ENCODE measurements around the gene LOXL3. TPM values are rescaled to one million over a fixed set of nuclear protein-coding genes. Genes with fewer than 3 reads are reported as not detected.
A peak's percentile ranks its signal among the peaks of the same experiment; 100 is the strongest.

LOXL3 gene
- polyA plus RNA-seq, 1 donor (not counting 4 experiments of a cell fraction or from before 2014, with no cell fraction given) = 0.21 TPM

DNA sequence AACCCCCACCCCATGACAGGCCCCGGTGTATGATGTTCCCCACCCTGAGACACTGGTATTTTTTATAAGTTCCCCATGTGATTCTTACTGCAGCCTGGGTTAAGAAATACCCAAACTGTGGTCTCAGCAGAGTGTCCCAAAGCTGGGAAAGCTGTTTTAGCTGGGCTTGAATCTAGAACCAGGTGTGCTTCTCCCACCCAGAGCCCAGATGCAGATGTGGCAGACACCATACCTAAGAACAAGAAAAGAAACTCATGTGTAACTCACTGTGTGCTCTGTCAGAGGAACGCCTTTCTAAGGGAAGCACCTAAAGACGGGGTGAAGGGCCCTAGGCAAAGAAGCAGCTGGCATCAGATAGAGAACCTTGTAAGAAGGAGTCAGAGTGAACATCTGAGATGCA is 24.7 kb upstream of the LOXL3 start:
- H3K27ac ChIP-seq (ENCODE audit: control insufficient read depth, insufficient read depth, low read length) = no peak overlapping the region
- no peaks in the 10 kb centered on the region for H3K36me3 ChIP-seq (ENCODE audit: control insufficient read depth in 2 of 2, extremely low read depth in 1 of 2, insufficient read depth in 2 of 2, low read length in 2 of 2)
- H3K9ac ChIP-seq (ENCODE audit: control insufficient read depth, extremely low read depth, insufficient read depth, low read length) = no peak overlapping the region
- no peaks in the 10 kb centered on the region for H3K9me1 ChIP-seq (ENCODE audit: control insufficient read depth, extremely low read depth, insufficient read depth, low read length)
- dilution Hi-C loops (cut with MboI; ENCODE audit: extremely low pct_ligation_motif_present, low sequenced_read_pairs) = no loop called here
- no peak overlapping the region for H3K4me3 ChIP-seq (ENCODE audit: control insufficient read depth in 2 of 3, extremely low read depth in 1 of 3, insufficient read depth in 2 of 3, low read depth in 1 of 3, low read length in 3 of 3)
- FAIRE-seq (no peak), DNase-seq (ENCODE audit: low read depth, low spot score) (no peak)
- H3K4me2 ChIP-seq (ENCODE audit: control insufficient read depth, extremely low read depth, insufficient read depth, low read depth, low read length) = no peak overlapping the region
- H3K4me1 ChIP-seq (ENCODE audit: control insufficient read depth, extremely low read depth, insufficient read depth, low read length) = peaks cover 12% of the 10 kb centered on the region
- no peaks in the 10 kb centered on the region for H3K79me2 ChIP-seq (ENCODE audit: control insufficient read depth, insufficient read depth, low read length)
- H4K20me1 ChIP-seq (ENCODE audit: control insufficient read depth, extremely low read depth, insufficient read depth, low read length) = no peaks in the 10 kb centered on the region
- no peaks in the 10 kb centered on the region for H3K27me3 ChIP-seq (ENCODE audit: control insufficient read depth, extremely low read depth, insufficient read depth, low read length)
- no peaks in the 10 kb centered on the region for H3K9me3 ChIP-seq (ENCODE audit: control insufficient read depth, low read depth, low read length)
- no peak overlapping the region for H2AFZ ChIP-seq (ENCODE audit: control insufficient read depth, low read length)
- TF ChIP-seq EZH2 (IDR thresholded peaks at IDR 0.05; ENCODE audit: low read length) = no peak
- TF ChIP-seq, protein P1, sequence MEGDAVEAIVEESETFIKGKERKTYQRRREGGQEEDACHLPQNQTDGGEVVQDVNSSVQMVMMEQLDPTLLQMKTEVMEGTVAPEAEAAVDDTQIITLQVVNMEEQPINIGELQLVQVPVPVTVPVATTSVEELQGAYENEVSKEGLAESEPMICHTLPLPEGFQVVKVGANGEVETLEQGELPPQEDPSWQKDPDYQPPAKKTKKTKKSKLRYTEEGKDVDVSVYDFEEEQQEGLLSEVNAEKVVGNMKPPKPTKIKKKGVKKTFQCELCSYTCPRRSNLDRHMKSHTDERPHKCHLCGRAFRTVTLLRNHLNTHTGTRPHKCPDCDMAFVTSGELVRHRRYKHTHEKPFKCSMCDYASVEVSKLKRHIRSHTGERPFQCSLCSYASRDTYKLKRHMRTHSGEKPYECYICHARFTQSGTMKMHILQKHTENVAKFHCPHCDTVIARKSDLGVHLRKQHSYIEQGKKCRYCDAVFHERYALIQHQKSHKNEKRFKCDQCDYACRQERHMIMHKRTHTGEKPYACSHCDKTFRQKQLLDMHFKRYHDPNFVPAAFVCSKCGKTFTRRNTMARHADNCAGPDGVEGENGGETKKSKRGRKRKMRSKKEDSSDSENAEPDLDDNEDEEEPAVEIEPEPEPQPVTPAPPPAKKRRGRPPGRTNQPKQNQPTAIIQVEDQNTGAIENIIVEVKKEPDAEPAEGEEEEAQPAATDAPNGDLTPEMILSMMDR (optimal IDR thresholded peaks at IDR 0.05 in 1 of 3, IDR thresholded peaks at IDR 0.05 in 1 of 3, conservative IDR thresholded peaks at IDR 0.05 in 1 of 3; ENCODE audit: extremely low read depth in 1 of 3, insufficient read depth in 2 of 3, low read length in 3 of 3) = no peak

DNA sequence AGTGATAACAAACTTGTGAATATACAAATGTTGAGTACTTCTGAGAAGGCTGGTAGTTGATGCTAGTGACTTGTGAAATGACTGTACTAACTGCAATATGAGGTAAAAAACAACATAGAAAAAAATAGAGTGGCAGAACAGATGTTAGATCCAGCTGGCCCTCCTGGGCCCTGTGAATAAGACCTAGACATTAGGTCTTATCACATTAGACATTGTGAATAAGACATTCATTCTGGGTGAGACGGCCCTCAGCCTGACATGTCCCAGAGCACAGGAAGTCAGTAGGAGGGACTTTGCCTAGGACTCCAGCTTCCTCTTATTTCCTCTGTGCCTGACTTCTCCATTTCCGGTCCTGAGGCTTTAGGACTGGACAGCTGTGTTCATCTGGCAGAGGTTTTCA is 23.7 kb upstream of the LOXL3 start:
- dilution Hi-C loops (cut with MboI; ENCODE audit: extremely low pct_ligation_motif_present, low sequenced_read_pairs) = no loop called here
- no peaks in the 10 kb centered on the region for H3K9me3 ChIP-seq (ENCODE audit: control insufficient read depth, low read depth, low read length)
- H2AFZ ChIP-seq (ENCODE audit: control insufficient read depth, low read length) = peak overlapping the region; percentile 57
- FAIRE-seq (no peak), DNase-seq (ENCODE audit: low read depth, low spot score) (no peak)
- H3K27ac ChIP-seq (ENCODE audit: control insufficient read depth, insufficient read depth, low read length) = no peak overlapping the region
- no peaks in the 10 kb centered on the region for H3K79me2 ChIP-seq (ENCODE audit: control insufficient read depth, insufficient read depth, low read length)
- H3K27me3 ChIP-seq (ENCODE audit: control insufficient read depth, extremely low read depth, insufficient read depth, low read length) = no peaks in the 10 kb centered on the region
- no peak overlapping the region for H3K4me2 ChIP-seq (ENCODE audit: control insufficient read depth, extremely low read depth, insufficient read depth, low read depth, low read length)
- TF ChIP-seq EZH2 (IDR thresholded peaks at IDR 0.05; ENCODE audit: low read length) = no peak
- TF ChIP-seq, protein P1 (optimal IDR thresholded peaks at IDR 0.05 in 1 of 3, IDR thresholded peaks at IDR 0.05 in 1 of 3, conservative IDR thresholded peaks at IDR 0.05 in 1 of 3; ENCODE audit: extremely low read depth in 1 of 3, insufficient read depth in 2 of 3, low read length in 3 of 3) = no peak
- H3K9ac ChIP-seq (ENCODE audit: control insufficient read depth, extremely low read depth, insufficient read depth, low read length) = no peak overlapping the region
- no peaks in the 10 kb centered on the region for H3K9me1 ChIP-seq (ENCODE audit: control insufficient read depth, extremely low read depth, insufficient read depth, low read length)
- H3K4me1 ChIP-seq (ENCODE audit: control insufficient read depth, extremely low read depth, insufficient read depth, low read length) = peaks cover 12% of the 10 kb centered on the region
- no peak overlapping the region for H3K4me3 ChIP-seq (ENCODE audit: control insufficient read depth in 2 of 3, extremely low read depth in 1 of 3, insufficient read depth in 2 of 3, low read depth in 1 of 3, low read length in 3 of 3)
- no peaks in the 10 kb centered on the region for H4K20me1 ChIP-seq (ENCODE audit: control insufficient read depth, extremely low read depth, insufficient read depth, low read length)
- H3K36me3 ChIP-seq (ENCODE audit: control insufficient read depth in 2 of 2, extremely low read depth in 1 of 2, insufficient read depth in 2 of 2, low read length in 2 of 2) = no peaks in the 10 kb centered on the region

All from keratinocyte (primary cell).